Measurements from ENCODE around the gene TRPV6.
A peak's percentile ranks its signal among the peaks of the same experiment; 100 is the strongest.

Gene TRPV6

GRCh38 chr7:142885311-142886230 is at the start of gene TRPV6:
TRPV6 (minus strand) TSS chr7:142885745.
- H3K4me3 ChIP-seq (ENCODE audit: low read depth, low read length): peak within 1 kb of the TSS; percentile 68
- DNase-seq (ENCODE audit: low read depth): peak; percentile 98
- TF ChIP-seq CTCF (IDR thresholded peaks at IDR 0.05; ENCODE audit: control insufficient read depth, extremely low read depth, insufficient read depth): 0 out of 2 replicates have a peak, but pooled peaks have one; percentile 4

DNA sequence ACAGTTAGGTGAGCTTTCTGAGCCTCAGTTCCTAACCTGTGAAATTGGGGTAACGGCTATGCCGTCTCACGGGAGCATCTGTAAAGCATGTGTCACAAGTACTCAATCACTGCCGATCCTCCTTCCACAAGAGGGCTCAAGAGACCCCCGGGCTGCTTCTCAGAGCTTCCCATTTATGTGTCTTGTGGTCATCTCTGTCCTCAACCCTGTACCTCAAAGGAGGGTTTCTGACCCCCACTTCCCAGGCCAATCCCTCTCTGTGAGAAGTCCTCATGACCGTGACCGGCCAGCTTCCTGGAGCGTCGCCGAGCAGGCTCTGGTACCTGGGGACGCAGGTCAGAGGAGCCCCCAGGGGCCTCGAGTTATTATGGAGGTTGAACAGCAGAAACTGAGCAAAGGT is 48.5 kb upstream of the TRPV6 start:
- no peak for TF ChIP-seq CTCF (IDR thresholded peaks at IDR 0.05; ENCODE audit: control insufficient read depth, extremely low read depth, insufficient read depth)
- DNase-seq (ENCODE audit: low read depth): no peak
- no peak overlapping the region for H3K4me3 ChIP-seq (ENCODE audit: low read depth, low read length)

- no peak for TF ChIP-seq CTCF (IDR thresholded peaks at IDR 0.05; ENCODE audit: control insufficient read depth, extremely low read depth, insufficient read depth)
- DNase-seq (ENCODE audit: low read depth): no peak
- H3K4me3 ChIP-seq (ENCODE audit: low read depth, low read length): no peak within 1 kb of the TSS
Observed at GRCh38 chr7:142933624-142934023, 48.1 kb upstream of the TRPV6 start, which contains the start of gene TRPV5. TRPV5 (minus strand) TSS chr7:142933746; CDS start chr7:142933459, 287 bp downstream.

- DNase-seq (ENCODE audit: low read depth): no peak
- TF ChIP-seq CTCF (IDR thresholded peaks at IDR 0.05; ENCODE audit: control insufficient read depth, extremely low read depth, insufficient read depth): no peak
- no peak overlapping the region for H3K4me3 ChIP-seq (ENCODE audit: low read depth, low read length)
Observed at GRCh38 chr7:142933092-142933475, 47.5 kb upstream of the TRPV6 start.

- TF ChIP-seq CTCF (IDR thresholded peaks at IDR 0.05; ENCODE audit: control insufficient read depth, extremely low read depth, insufficient read depth): no peak
Observed at GRCh38 chr7:142932386-142933091, 47.0 kb upstream of the TRPV6 start.

GRCh38 chr7:142930126-142930730 is 44.7 kb upstream of the TRPV6 start:
- TF ChIP-seq CTCF (IDR thresholded peaks at IDR 0.05; ENCODE audit: control insufficient read depth, extremely low read depth, insufficient read depth): no peak
- DNase-seq (ENCODE audit: low read depth): no peak
- H3K4me3 ChIP-seq (ENCODE audit: low read depth, low read length): no peak overlapping the region

More at GRCh38 chr7:142932386-142933091, 47.0 kb upstream of the TRPV6 start:
- no peak overlapping the region for H3K4me3 ChIP-seq (ENCODE audit: low read depth, low read length)
- no peak for DNase-seq (ENCODE audit: low read depth)

Data from LNCaP clone FGC (cell line).